Caki2 (cell line): ENCODE data around the gene HOXD12. TPM values are rescaled to one million over a fixed set of nuclear protein-coding genes. Genes with fewer than 3 reads are reported as not detected.

Experiments
- DNase-seq: peaks from one replicate; pipeline ENCODE4 v3.0.0-alpha.2; 2015; ENCODE audit warnings: low read depth
- in situ Hi-C: cut with HindIII; loops from 2 replicates; pipeline ENCODE4 v1.10.0; 2016; ENCODE audit warnings: low sequenced_read_pairs, low pct_unique_long_range_greater_than_20kb, mixed read lengths
- total RNA-seq: library from RNA; depleted of rRNA; stranded (reverse); fragments of >200 nt; shearing (Covaris generic); gene quantifications from 2 replicates; pipeline ENCODE4 v1.2.3, GENCODE V29; 2014; ENCODE audit warnings: low replicate concordance

Gene HOXD12
- total RNA-seq, 1 experiment from 2014 or later, result not detected

- DNase-seq, result no peak
- in situ Hi-C loops, result no loop called here
These were observed 25.6 kb downstream of the HOXD12 start for GRCh38 chr2:176124947-176125771.

DNA sequence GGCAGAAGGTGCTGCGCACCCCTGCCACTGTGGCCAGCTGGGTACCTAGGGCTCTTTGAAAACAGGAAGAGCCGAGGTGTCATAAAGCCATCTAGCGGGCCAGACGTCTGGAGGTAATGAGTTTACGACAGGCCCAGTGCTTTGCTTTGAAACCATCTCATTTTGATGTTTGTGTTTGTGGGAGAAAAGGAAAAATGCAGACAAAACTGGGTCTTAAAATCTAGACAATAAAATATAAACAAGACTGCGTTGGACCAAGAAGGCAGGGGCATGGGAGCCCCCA lies 26.1 kb downstream of the HOXD12 start:
- no peak for DNase-seq
- in situ Hi-C loops, result no loop called here

DNA sequence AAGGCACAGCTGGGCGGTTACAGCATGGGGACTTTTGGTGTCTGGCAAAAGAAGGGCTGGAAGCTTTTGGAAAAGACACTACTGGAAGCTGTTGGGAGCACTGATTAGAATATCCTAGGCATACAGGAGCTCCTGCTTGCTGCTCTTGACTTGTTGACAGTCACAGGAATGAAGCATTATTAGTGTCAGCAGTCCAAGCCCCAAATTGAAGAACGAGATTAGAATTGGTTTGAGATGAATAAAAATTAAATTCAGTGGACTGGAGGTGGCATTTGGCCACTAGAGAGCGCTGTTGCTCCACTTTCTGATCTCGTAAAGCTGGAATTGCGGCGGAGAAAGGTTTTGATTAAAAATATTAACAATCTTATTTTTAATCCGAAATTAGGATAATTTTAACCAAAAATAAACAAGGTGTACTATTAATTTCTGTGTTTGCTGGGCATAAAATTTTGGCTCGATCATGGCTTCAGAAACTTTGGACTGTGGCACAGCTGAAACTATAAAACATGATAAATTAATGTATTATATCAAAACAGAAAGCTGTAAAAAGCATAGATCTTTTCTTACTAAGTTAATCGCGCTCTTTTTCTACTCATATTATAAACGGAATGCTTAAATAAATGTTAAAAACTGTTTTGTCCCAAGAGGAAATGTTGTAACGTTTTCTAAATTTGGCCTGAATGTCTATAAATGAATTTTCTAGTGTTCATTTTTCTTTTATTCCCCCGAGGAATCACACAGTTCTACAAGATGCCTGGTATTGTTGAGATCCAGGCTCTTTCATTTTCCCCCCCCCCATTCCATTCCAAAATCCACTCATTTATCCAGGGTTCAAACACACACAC lies 27.6 kb downstream of the HOXD12 start:
- DNase-seq, result no peak
- in situ Hi-C loops, result no loop called here

DNA sequence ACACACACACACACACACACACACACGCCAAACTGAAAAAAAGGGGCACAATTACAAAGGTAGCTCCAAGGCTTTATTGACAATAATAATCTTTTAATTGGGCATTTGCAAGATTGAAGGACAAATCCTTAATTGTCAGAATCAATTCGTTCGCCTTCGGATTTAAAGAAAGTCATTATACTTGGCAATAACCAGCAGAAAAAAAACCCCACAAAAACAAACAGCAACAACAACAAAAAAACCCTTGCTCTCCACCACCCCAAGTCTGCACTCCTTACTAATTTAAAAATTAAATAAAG lies 28.1 kb downstream of the HOXD12 start:
- in situ Hi-C loops, result no loop called here
- DNase-seq, result no peak

GRCh38 chr2:176128172-176128981 lies 28.8 kb downstream of the HOXD12 start:
- DNase-seq, result no peak
- in situ Hi-C loops, result no loop called here

GRCh38 chr2:176128982-176129796 lies 29.6 kb downstream of the HOXD12 start, which contains the start of gene HOXD8:
Gene HOXD8, plus strand, starts transcription at chr2:176129705. Its CDS starts 662 bp downstream, at chr2:176130367.
- DNase-seq, result peak; percentile 77
- in situ Hi-C loops, result no loop called here

GRCh38 chr2:176129813-176130146 lies 30.2 kb downstream of the HOXD12 start:
- in situ Hi-C loops, result no loop called here
- DNase-seq, result no peak

- DNase-seq, result peak; percentile 74
- in situ Hi-C loops, result no loop called here
These were observed 30.8 kb downstream of the HOXD12 start for GRCh38 chr2:176130147-176130956.

DNA sequence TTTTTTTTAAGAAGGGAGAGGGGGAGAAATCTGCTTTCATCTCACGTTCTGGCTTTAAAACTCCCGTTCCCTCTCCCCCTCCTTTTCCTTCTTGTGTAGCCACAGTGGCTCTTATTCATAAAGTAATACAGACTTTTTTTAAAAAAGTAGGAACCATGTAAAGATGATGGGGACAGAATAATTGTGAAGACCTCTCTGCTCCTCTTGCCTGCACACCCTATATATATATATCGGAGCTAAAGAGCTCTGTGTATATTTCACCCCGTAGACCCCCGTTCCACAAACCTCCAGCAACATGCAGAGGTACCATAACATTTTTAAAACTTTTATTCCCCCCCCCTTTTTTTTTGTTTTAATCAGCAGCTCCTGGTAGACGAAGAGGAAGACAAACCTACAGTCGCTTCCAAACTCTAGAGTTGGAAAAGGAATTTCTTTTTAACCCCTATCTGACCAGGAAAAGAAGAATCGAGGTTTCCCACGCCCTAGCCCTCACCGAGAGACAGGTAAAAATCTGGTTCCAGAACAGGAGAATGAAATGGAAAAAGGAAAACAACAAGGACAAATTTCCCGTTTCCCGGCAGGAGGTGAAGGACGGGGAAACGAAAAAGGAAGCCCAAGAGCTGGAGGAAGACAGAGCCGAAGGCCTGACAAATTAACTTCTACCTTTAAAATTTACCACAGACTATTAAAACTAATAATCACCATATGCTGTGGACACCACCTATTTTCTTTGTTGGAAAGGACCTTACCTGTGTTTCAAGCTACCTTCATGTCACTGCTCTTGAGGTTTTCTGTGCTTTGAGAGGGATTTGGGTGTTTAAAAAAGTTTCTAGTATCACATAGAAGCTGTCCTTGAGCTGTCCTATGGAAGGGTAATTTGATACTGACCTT lies 31.6 kb downstream of the HOXD12 start:
- in situ Hi-C loops, result no loop called here
- no peak for DNase-seq

GRCh38 chr2:176131848-176132158 lies 32.2 kb downstream of the HOXD12 start:
- in situ Hi-C loops, result no loop called here
- no peak for DNase-seq

- in situ Hi-C loops, result no loop called here
- no peak for DNase-seq
These were observed 32.9 kb downstream of the HOXD12 start for GRCh38 chr2:176132205-176133171.

DNA sequence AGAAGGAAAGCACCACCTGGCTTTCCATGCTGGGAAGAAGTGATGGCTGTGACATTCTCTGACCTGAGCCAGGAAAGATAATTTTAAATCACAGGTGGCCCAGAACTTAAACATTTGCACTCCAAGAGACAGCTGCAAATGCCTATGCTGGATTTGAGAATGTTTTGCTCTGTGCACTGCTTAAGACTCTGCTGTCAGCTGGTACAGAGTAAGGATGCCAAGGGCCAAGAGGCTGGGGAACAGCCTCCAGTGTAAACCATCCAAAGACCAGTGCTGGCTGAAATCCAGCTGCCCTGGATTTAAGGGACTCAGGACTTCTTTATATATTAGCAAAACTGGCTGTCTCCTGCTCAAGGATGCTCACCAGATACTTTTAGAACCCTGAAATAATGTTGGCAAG lies 33.8 kb downstream of the HOXD12 start:
- in situ Hi-C loops, result no loop called here
- no peak for DNase-seq

DNA sequence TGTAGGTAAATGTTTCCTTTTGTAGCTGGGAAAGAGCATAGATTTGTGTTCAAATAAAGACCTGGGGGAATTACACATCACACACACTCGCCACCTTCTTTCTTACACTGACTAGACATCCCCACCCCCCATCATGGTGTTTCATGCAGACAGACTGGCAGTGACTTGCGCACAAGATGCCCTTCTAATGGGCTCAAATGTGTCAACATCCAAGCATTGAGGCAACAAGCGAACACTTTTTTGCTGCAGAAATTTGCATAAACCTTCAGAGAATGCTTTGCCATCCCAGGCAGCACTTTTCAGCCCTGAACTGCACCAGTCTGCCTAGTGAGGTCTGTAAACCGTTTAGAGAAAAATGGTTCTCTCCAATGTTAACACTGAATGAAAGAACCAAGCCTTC lies 34.4 kb downstream of the HOXD12 start:
- in situ Hi-C loops, result no loop called here
- no peak for DNase-seq

- peak; percentile 40 for DNase-seq
- in situ Hi-C loops, result no loop called here
These were observed 35.4 kb downstream of the HOXD12 start for GRCh38 chr2:176135035-176135440.

DNA sequence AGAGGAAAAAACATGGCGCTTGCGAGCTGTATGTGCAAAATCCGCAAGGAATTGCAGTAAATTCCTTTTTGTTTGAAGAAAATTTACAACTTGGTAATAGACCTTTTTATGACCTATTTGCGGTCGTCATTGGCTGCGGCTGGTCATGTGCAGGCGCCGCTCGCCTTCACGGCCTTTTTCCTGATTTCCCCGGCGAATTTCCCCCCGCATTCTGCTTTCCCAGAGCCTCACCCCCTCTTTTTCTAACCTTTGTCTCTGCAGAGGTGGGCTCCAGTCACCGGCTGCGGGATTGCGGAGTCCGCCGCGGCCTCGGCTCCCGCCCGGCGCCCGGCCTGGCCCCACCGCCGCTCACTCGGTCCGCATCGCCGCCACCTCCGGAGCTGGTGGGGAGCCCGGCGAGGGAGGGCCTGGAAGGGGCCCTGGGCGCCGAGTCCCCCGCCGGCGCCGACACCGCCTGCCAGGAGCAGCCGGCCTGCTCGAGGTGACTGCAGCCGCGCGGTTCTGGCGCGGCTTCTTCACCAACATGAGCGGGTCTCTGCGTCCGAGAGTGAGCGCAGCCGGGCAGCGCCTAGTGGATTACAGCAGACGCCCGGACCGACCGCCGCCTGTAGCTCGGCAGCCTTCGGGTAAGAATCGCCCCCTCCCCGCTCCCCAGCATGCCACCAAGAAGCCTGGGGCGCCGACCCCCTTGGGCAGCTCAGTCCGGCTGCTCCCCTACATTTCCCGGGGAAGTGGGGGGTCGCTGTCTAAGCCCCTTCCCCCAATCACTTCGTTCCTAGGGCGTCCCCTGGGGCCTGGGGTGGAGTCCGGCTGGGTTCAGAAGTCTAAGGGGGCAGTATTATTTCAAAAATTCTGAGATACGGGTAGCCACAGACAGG lies 37.0 kb downstream of the HOXD12 start:
- DNase-seq, result peak; percentile 69
- in situ Hi-C loops, result no loop called here
